GM19467 (cell line): ENCODE results near the gene PVALB.

Source experiments
- ATAC-seq: cut with Tn5 transposase; IDR thresholded peaks from one replicate; pipeline ENCODE4 v1.9.1; 2021; ENCODE audit warnings: mild to moderate bottlenecking, moderate library complexity; ENCODE audit not compliant: unreplicated experiment

The PVALB gene

DNA sequence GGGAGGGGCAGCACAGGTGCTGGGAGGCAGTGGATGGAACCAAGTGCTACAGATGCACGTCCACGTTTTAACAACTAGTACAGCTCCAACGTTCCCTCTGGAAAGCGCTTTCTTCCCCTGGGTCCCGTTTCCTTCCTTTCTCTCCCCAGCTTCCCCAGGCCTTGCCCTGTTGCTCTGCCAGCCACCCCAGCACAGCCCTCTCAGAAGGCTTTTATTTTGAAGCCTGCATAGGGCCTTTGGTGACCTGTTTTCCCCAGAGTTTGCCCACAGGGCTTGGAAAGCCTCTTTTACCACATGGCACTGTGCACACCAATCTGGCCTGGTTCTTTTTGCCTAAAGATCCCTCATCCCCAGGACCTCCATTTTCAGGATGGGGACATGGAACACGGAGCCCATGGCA is 30.1 kb upstream of the PVALB start:
- no peak for ATAC-seq

DNA sequence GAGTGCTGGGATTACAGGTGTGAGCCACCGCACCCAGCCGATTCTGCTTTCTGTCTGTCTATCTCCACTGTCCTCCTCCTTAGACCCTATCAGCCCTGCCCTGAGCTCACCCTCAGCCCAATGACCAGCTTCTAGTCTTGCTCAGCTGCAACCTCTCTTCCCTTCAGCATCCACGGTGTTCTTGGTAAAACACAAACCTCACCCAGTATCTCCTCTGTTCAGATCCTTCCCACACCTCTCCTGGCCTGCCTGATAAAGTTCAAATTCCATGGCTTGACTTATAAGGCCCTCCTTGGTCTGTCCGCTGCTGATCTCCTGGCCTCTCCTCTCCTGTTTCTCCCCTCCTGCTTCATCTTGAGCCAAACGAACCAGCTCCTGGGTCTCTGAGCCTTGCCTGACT is 29.4 kb upstream of the PVALB start:
- no peak for ATAC-seq

DNA sequence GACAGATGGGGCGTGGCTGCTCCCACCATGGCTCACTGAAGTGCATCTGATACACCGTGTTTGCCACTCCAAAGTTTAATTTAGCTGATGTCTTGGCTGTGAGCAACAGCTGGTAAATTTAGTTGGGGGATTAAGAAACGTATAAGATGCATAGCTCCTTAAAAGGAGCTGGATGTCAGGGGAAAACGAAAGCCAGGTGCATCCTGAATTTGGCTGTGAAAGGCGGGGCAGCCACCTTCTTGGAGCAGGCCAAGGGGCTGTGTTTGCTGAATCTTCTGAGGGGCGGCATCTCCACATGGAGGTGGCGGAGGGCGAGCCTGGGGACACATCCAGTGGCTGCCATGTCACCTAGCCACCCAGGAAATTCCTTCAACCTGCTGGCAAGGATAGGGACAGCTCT is 23.3 kb upstream of the PVALB start:
- ATAC-seq = no peak

DNA sequence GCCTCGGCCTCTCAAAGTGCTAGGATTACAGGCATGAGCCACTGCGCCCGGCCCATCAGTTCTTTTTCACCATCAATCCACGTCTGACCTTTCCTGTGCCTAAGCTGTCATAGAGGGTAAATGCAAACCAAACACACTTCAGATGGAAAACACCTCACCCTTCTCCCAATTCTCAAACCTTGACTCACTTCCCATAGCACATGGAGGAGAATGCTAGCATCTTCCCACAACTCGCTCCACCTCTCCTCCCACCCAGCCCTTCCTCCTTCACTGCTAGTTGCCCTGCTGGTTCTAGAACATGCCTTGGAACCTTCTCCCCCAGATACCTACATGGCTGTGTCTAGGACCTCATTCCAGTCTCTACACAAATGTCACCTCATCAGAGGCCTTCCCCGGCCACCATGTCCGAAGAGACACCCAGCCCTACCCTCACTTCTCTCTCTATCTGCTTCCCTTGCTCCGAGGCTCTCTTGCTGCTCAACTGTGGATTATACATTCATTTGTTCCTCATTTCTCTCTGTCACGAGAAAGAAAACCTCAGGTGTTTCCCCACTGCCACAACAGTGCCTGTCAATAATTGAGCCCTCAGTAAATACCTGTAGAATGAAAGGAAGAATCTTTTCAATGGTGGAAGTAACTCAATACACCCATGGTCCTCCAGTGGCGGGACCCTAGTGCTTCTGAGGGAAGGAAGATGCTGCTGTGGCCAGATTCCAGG is 22.7 kb upstream of the PVALB start:
- ATAC-seq = no peak

DNA sequence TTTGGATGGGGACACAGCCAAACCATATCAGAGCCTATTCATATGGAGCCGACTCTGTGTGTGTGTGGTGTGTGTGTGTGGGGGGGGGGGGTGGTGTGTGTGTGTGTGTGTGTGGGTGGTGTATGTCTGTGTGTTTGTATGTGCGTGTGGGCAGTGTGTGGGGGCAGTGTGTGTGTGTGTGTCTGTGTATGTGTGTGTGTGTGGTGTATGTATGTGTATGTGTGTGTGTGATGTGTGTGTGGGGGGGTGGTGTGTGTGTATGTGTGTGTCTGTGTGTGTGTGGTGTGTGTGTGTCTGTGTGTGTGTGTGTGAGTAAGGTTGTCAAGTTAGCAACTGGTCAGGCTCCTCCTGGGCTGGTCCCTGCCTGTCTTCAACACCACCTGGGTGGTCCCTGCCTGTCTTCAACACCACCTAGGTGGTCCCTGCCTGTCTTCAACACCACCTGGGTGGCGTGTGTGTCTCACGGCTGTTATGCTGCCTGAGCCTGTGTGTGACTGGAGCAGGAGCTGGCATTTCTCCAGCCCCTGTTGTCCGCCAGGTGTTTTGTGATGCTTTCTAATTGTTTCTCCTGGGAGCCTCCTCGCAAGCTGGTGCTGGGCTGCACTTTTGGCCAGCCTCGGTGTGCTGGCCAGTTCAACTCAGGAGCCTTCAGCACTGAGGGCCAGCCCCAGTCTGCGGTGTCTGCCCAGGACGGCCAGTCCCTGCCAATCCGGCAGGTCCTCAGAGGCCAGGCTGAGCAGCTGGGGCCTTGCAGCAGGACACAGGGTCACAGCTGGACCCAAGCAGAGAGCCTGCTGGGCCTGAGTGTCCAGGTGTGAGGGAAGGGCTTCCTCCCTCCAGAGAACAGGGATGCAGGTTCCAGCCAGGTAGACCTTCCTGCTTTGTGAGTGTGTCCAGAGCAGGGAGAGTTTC is 21.5 kb upstream of the PVALB start:
- ATAC-seq = no peak

DNA sequence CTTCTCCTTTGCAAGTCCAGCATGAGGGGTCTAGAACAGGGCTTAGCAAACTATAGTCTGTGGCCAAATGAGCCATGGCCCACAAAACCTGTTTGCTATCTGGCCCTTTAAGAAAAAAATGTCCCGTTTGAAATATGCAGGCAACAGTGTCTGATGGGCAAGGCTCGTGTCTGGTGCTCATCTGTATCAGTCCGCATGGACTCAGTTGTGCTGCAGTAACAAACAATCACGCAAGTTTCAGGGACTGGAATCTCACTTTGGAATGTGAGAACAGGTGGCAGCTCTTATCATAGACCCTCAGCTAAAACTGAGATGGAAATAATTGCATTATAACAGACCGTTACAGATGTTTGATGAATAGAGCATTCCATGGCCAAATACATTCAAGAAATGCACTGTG is 19.1 kb upstream of the PVALB start:
- no peak for ATAC-seq

DNA sequence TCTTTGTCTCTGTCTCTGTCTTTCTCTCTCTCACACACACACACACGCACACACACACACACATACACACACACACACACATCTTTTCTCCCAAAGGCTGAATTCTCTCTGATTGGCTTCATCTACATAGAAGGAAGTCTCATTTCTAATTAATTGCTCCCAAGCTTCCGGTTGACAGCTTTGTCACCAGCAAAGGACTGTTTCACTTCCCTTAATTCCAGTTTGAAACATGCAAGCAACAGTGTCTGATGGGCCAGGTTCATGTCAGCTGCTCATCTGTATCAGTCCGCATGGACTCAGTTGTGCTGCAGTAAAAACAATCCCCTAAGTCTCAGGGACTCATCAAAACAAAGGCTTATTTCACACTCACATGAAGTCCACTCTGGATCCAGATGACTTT is 16.2 kb upstream of the PVALB start:
- ATAC-seq = no peak

DNA sequence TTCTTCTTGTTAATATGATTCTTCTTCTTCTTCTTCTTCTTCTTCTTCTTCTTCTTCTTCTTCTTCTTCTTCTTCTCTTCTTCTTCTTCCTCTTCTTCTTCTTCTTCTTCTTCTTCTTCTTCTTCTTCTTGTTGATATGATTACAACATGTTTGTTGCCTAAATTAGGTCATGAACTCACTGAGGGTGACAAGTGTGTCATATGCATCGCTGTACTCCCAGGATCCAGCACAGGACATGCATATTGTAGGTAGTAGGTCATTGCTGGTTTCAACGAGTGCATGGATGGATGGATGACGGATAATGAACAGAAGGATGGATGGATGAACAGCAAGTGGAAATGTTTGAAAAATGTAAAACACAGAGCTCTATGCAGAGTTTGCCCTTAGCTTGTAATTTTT is 14.9 kb upstream of the PVALB start:
- no peak for ATAC-seq

DNA sequence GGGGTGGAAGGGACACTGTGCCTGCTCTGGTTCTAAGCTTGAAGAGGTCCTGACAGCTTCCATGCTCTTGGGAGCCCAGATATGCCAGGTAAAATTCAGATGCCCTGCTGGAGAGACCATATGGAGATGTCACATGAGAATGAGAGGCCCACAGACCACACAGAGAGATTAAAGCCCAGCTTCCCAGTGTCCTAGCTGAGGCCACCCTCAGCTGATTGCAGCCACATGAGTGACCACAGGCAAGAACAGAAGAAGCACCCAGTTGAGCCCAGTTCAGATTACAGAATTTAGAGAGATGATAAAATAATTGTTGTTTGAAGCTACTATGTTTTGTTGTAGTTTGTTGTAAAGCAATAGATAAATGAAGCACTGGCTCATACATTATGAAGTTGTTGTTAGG is 14.4 kb upstream of the PVALB start:
- ATAC-seq = no peak

DNA sequence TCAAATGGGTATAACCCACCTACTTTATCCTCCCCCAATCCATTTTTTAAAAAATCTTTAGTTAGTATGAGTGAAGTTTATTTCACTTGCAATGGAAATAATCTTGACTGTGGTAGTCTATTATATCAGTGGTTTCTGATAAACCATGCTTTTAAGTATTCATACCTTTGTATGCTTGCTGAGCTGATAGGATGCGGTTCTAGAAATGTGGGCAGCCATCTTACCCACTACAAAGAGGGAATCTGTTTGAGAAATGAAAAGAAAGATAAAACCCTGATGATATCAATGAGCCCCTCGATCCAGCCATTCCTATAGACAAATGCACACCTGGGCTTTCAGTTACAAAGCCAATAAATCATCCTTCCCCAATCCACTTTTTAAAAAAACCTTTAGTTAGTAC is 13.8 kb upstream of the PVALB start:
- no peak for ATAC-seq

DNA sequence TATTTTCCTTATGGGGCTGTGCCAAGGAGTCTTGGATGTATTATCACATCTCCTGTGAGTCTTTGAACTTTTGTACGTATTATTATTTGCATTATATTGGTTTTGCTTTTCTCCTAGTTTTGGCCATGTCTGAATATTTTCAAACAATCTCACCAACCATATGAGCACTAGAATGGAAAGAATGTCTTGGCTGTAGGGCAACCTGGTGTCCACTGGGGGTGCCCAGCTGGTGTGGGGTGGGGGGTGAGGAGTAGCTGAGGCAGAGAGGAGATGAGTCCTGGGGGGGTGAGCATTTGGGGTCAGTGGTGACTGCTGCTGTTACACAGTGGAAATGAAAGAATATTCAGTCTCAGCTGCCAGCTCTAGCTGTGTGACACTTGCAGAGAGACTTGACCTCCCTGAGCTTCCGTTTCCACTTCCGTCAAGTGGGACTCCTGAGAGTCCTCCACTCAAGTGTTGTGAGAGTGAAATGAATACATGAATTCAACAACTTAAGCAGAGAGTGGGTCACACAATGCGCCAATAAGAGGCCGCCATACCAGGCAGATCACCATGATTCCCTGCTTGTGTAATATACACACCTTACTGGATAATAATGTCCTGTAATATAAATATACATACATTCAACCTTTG is 12.7 kb upstream of the PVALB start:
- ATAC-seq = no peak

DNA sequence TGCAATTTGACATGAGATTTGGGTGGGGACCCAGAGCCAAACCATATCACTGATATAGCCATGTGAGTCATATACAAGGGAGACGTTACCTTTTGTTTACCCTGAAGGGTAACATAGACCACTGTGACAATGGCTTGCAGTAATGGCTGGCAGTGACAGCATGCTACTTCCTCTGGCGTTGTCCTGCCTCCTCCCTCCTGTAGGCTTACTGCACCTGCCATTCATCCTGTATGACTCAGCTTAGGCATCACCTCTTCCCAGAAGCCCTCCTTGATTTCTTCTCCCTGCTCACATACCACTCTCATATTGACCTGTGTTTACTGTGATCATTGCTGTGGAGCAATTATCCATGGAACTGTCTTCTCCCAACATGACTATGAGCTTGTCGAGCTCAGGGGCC is 12.0 kb upstream of the PVALB start:
- ATAC-seq = no peak

DNA sequence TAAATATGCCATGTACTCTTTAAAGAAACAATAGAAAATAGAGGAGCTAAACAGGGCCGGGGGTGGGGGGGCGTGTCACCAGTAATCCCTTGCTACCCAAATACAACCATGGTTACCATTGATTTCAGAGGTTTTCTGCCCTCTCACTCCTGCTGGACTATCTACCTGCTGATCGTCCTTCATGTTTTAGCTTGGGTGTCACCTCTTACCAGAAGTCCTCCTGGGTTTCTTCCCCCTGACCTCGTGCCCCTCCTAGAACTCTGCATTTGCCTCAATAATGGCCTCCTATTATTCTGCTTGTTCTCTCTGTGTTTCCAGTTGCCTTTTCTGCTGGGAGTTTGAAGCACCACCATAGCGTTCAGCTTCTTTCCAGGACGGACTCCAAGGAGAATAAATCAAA is 9.4 kb upstream of the PVALB start:
- ATAC-seq = no peak

DNA sequence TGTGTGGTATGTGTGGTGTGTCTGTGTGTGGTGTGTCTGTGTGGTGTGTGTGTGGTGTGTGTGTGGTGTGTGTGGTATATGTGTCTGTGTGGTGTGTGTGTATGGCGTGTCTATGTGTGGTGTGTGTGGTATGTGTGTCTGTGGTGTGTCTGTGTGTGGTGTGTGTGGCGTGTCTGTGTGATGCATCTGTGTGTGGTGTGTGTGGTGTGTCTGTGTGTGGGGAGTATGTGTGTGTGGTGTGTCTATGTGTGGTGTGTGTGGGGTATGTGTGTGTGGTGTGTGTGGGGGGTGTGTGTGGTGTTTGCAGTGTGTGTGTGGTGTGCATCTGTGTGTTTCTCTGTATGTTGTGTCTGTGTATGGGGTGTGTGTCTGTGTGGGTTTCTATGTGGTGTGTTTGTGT is 7.8 kb upstream of the PVALB start:
- no peak for ATAC-seq

DNA sequence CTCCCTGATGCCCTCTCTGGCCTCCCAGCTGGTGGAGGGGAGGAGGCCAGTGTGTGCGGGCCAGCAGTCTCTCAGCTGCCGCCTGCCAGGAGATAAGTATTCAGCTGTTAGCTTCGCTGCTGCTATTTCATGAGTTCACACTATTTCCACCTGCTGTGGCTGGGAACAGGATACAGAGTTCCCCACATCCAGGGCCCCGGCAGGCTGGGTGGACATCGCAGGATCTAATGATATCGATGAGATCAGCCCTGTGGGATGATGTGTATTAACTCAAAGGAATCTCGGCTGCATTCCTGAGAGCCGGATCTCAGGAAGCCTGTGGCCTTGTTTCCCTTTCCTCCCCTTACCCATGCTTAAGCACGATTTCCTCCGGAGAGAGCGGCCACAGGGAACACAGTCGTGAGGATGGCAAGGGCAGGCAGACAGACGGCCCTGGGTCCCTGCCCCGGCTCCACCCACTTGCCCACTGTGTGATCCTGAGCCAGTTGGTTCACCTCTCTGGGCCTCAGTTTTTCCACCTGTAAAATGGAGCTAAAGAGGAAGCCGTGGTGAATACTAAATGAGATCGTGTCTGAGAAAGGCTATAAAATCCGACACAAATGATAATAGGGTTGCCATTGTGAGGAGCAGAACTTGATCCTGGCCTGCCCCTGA is 6.5 kb upstream of the PVALB start:
- no peak for ATAC-seq

DNA sequence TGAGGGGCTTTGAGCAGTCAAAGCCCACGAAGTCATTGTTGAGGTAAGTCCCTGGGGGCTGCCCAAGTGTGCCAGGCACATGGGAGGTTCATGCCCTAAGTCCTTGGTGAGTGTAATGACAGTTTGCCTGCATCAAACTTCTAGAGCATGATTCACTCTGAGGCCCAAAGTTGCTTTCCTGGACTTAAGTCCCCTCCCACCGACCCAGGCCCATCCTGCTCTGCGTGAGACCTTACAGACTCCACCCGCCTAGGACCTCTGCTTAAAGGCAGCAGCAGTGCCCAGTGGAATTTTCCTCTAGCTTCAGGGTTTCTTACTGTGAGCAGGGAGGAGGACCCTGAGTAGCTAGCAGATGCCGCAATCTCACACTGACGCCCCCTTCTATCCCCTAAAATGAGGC is 5.7 kb upstream of the PVALB start:
- no peak for ATAC-seq

DNA sequence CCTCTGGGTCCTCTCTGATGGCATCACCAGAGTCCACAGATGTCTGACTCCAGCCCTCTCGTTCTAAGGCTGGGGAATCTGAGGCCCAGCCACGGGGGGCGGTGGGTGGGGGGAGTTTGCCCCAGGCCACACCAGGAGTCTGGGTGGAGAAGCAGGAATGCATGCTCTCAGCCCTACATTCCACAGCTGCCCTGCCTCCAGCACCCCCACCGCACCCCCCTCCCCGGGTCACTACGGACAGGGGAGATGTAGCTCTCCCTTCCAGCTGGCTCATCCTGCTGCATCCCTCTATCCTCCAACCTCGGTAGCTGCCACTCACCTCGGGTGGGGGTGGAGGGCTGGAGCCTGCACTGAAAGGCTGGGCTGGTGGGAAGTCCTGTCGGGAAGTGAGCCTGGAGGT is 2.3 kb upstream of the PVALB start:
- ATAC-seq = no peak

DNA sequence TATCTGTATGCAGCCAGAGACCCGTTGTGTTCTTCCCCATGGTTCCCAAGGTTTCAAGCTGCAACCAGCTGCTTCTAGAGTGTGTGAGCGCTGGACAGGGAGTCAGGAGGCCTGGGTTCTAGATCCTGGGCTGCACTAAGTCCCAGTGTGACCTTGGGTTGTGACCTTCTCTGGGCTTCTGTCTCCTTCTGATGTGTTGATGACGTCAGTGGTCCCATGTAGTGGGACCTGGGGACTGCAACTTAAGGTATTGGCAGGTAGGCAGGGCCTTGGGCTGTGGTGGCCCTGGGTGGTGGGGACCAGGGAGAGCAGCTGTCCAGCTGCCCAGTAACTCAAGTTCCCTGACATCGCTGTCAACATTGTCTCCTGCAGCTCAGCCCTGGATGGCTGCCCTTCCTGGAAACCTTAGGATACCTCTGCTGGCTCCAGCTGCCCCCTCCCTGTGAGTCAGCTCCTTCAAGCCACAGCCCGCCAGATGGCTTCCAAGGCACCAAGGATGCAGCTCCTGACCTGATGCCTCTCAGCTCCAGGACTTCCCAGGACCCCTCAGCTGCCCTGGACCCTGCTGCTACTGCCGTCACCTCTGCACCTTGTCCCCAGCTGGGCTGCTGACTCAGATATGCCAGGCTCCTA is 1.3 kb upstream of the PVALB start:
- ATAC-seq = no peak

DNA sequence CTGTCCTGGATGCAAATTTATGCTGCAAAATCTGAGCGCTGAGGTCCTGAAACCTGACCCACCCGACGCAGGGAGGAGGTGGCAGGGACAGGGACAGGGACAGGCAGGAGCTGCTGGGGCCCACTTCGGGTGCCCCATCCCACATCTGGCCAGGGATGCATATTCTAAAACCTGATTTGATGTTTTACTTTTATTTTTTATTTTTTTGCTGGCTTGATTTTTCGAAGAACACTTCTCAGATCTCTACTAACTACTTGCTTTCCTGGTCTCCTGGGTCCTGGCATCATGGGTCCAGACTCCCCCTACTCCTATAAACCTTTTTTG is 652 bp upstream of the PVALB start:
- ATAC-seq = no peak

DNA sequence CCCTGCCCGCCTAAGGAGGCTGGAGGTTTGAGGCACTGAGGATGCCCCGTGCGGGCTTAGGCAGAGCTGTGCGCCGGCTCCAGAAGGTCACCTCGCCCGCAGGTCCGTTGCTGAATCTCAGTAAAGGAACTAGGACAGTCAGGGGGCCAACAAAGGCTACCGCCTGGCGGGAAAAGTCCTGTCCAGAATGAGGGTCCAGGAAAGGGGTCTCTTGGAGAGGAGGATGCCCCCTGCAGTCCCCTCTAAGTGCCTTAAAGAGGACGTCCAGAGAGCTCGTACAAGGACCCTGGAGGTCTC is 548 bp downstream of the PVALB start:
- no peak for ATAC-seq

DNA sequence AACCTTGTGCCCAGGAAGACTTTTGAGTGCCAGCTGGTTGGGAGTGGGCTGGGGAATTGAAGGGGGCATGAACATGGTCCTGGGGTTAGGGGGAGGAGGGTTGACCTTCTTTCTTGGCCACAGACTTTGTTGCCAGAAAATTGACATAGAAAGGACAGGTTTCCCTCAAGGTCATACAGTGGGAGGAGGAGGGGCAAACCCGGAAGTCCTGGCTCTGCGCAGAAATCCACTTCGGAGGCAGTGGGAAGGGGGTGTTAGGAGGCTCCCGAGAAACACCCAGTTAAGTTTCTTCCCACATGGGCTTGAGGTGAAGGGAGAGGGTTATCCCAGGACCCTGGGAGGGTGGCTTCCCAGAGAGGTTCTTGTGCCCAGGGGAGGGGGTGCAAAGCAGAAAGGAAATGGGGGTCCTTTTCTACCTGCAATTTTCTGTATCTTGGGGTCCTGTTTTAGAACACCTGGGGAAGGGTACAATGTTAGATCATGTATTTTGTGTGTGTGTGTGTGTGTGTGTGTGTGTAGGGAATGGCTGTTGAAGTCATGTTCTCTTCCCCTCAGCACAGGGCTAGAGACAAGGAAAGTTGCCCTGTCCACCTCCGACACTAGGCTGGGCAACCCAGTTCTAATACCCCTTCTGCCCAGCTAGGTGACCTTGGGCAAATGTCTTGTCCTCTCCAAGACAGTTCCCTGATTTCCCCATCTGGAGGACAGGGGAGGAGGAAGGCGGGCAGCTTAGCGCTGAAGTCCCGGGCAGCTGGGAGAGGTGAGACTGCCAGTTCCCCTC is 1.1 kb downstream of the PVALB start:
- ATAC-seq = no peak
